AG04450 (cell line): ENCODE results near the gene MMP2. TPM values are rescaled to one million over a fixed set of nuclear protein-coding genes. Genes with fewer than 3 reads are reported as not detected.

Experiments used
- CTCF ChIA-PET: fragments of 300-600, 350-600 bp; formaldehyde crosslinking; extraction: SDS; loops from one replicate; lab custom pipeline; 2022; ENCODE audit warnings: antibody characterized with exemption, inconsistent platforms; lab: Charles Lee
- POLR2A ChIA-PET: fragments of 350-600 bp; formaldehyde crosslinking; extraction: SDS; loops from one replicate; lab custom pipeline; 2021; ENCODE audit warnings: antibody characterized with exemption, inconsistent platforms; lab: Yijun Ruan, JAX
- DNase-seq: peaks from one replicate; pipeline ENCODE4 v3.0.0-alpha.2; 2011; ENCODE audit warnings: low read depth, low spot score
- H3K27ac ChIP-seq: one replicate; pipeline ENCODE4 v1.5.1; 2012; ENCODE audit warnings: low read depth, low read length, control low read depth
- H3K27me3 ChIP-seq: one replicate; pipeline ENCODE4 v1.6.0; 2012; ENCODE audit warnings: low read length; ENCODE audit not compliant: control insufficient read depth, insufficient read depth
- H3K4me3 ChIP-seq: 2 replicates; pipeline ENCODE4 v1.5.1; 2011; ENCODE audit warnings: mild to moderate bottlenecking, low read depth, low read length, control low read depth
- H3K9me3 ChIP-seq: 2 replicates; pipeline ENCODE4 v1.5.1; 2012; ENCODE audit warnings: low read length; ENCODE audit not compliant: control insufficient read depth, insufficient read depth
- polyA plus RNA-seq: library from polyadenylated mRNA; depleted of rRNA; stranded (reverse); fragments of >200 nt; gene quantifications from 2 replicates; pipeline ENCODE4 v1.2.3, GENCODE V29; 2011
- TF ChIP-seq, protein P1 (sequence below): IDR thresholded peaks from 2 replicates; pipeline ENCODE4 v1.5.1; 2011; ENCODE audit warnings: low read depth, low read length, control low read depth, inconsistent platforms

The MMP2 gene
- polyA plus RNA-seq, 1 experiment, result 1,281 TPM

DNA sequence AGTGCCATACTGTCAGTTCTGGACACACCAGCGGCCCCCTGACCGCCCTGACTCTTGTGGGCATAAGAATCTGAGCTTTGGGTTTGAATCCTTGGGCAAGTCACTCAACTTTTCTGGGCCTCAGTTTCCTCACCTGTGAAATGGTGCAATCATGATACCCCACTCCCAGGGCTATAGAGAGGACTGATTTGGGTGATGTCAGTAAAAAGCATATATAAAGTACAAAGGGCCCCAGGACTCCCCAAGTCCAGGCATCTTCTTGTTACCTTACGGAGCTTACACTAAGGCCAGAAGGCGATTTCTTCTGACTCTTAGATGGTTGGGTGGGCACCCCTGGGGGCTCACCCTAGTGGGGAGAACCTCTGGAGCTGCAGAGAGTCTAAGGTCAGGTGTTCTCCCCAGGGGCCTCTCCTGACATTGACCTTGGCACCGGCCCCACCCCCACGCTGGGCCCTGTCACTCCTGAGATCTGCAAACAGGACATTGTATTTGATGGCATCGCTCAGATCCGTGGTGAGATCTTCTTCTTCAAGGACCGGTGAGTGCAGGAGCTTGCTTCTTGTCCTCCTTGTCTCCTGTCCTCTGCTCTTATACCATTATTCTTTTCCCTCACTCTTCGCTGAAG, 13.9 kb downstream of the MMP2 start:
- TF ChIP-seq, protein P1, sequence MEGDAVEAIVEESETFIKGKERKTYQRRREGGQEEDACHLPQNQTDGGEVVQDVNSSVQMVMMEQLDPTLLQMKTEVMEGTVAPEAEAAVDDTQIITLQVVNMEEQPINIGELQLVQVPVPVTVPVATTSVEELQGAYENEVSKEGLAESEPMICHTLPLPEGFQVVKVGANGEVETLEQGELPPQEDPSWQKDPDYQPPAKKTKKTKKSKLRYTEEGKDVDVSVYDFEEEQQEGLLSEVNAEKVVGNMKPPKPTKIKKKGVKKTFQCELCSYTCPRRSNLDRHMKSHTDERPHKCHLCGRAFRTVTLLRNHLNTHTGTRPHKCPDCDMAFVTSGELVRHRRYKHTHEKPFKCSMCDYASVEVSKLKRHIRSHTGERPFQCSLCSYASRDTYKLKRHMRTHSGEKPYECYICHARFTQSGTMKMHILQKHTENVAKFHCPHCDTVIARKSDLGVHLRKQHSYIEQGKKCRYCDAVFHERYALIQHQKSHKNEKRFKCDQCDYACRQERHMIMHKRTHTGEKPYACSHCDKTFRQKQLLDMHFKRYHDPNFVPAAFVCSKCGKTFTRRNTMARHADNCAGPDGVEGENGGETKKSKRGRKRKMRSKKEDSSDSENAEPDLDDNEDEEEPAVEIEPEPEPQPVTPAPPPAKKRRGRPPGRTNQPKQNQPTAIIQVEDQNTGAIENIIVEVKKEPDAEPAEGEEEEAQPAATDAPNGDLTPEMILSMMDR, result no peak
- DNase-seq, result no peak
- Histone ChIP-seq H3K9me3 (no peaks in the 10 kb centered on the region), H3K4me3 (no peak overlapping the region), H3K27me3 (no peaks in the 10 kb centered on the region), H3K27ac (no peak overlapping the region)
- CTCF ChIA-PET, result interaction anchor here (1.3 to 2.4 kb wide), 2 partner anchors 9 to 28 kb away, joined by 8 to 11 read pairs; no protein-coding TSS in a partner anchor
- POLR2A ChIA-PET, result interaction anchor here (0.6 to 1.0 kb wide), 2 partner anchors 7 to 22 kb away, joined by 4 to 7 read pairs; no protein-coding TSS in a partner anchor

- no peaks in the 10 kb centered on the region for H3K27me3 ChIP-seq
- POLR2A ChIA-PET, result interaction anchor here (0.7 to 1.8 kb wide), 4 partner anchors 9 to 207 kb away, joined by 3 to 19 read pairs (median 3); partner anchors contain the start of gene MMP2
- no peak overlapping the region for H3K4me3 ChIP-seq
- peak overlapping the region; percentile 73 for H3K27ac ChIP-seq
- CTCF ChIA-PET, result interaction anchor here (0.6 to 3.6 kb wide), 10 partner anchors 11 to 47 kb away, joined by 3 to 19 read pairs (median 3); no protein-coding TSS in a partner anchor
- TF ChIP-seq, protein P1, result peak; percentile 29; the same call in 1 of the 2 replicates
- peak; percentile 87 for DNase-seq
- no peaks in the 10 kb centered on the region for H3K9me3 ChIP-seq
Observed at GRCh38 chr16:55494994-55495421, 16.0 kb downstream of the MMP2 start.

- TF ChIP-seq, protein P1, result no peak
- no peaks in the 10 kb centered on the region for H3K27me3 ChIP-seq
- peak overlapping the region; percentile 52 for H3K27ac ChIP-seq
- POLR2A ChIA-PET, result interaction anchor here (0.7 to 1.8 kb wide), 4 partner anchors 9 to 206 kb away, joined by 3 to 19 read pairs (median 3); partner anchors contain the start of gene MMP2
- no peak overlapping the region for H3K4me3 ChIP-seq
- no peaks in the 10 kb centered on the region for H3K9me3 ChIP-seq
- no peak for DNase-seq
- CTCF ChIA-PET, result interaction anchor here (0.6 to 3.6 kb wide), 11 partner anchors 11 to 46 kb away, joined by 3 to 19 read pairs (median 3); no protein-coding TSS in a partner anchor
Observed at GRCh38 chr16:55495616-55496289, 16.8 kb downstream of the MMP2 start.

DNA sequence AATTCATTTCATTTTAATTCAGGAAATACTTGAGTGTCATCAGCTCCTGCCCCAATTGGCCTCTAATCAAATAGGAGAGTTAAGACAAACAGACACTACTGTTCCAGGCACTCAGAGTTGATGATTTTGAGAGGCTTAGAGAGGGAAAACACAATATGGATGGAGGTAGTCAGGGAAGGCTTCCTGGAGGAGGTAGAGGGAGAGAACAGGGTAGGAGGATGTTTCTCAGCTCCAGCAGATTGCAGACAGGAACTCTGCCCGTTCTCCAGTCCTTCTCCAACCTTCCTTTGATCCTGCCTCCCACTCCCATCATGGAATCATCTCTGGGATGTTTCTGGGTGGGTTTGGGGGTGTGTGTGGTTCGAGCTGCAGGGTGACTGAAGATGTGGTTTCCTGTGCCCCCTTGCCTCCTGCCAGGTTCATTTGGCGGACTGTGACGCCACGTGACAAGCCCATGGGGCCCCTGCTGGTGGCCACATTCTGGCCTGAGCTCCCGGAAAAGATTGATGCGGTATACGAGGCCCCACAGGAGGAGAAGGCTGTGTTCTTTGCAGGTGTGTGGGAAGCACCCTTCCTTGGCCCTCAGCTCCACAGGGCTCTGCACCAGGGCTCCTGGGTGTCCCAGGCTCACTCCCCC, 17.6 kb downstream of the MMP2 start:
- H3K27me3 ChIP-seq, result no peaks in the 10 kb centered on the region
- ChIA-PET CTCF (interaction anchor here (0.7 to 3.6 kb wide), 3 partner anchors 32 to 44 kb away, joined by 5 to 19 read pairs (median 6); no protein-coding TSS in a partner anchor), POLR2A (no interaction called here)
- H3K27ac ChIP-seq, result no peak overlapping the region
- H3K4me3 ChIP-seq, result no peak overlapping the region
- DNase-seq, result no peak
- TF ChIP-seq, protein P1, result no peak
- no peaks in the 10 kb centered on the region for H3K9me3 ChIP-seq
